Measurements from ENCODE around the gene CD300A.

CD300A gene

DNA sequence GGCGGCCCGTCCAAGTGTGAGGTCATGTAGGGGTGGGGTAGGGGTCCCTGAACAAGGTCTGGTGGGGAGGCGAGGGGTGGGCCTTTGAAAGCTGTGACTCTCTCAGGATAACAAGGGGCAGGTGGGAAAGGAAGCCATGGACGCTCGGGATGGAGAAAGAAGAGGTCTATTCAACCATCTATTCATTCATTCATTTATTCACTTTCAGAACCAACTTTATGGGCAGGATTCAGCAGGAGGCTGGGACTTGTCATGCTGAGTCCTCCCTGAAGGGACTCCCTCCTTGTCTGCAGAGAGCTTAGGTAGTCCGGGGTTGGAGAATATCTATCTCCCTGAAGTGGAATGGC, 8.6 kb upstream of the CD300A start:
- intact Hi-C loops (cut with DNase I; ENCODE audit: low total_unique reads), result loop anchor here (1.0 kb wide), 1 partner anchor 78 kb away; no protein-coding TSS in a partner anchor
- Histone ChIP-seq H3K9me3 (no peaks in the 10 kb centered on the region), H3K4me1 (peaks cover 0 to 40% (median 32%) of the 10 kb centered on the region in 4 donors), H3K36me3 (no peaks in the 10 kb centered on the region), H3K27me3 (no peaks in the 10 kb centered on the region), H3K27ac (no peak overlapping the region), H3K4me3 (no peak overlapping the region)
- no peak for DNase-seq
- TF ChIP-seq, protein P1, sequence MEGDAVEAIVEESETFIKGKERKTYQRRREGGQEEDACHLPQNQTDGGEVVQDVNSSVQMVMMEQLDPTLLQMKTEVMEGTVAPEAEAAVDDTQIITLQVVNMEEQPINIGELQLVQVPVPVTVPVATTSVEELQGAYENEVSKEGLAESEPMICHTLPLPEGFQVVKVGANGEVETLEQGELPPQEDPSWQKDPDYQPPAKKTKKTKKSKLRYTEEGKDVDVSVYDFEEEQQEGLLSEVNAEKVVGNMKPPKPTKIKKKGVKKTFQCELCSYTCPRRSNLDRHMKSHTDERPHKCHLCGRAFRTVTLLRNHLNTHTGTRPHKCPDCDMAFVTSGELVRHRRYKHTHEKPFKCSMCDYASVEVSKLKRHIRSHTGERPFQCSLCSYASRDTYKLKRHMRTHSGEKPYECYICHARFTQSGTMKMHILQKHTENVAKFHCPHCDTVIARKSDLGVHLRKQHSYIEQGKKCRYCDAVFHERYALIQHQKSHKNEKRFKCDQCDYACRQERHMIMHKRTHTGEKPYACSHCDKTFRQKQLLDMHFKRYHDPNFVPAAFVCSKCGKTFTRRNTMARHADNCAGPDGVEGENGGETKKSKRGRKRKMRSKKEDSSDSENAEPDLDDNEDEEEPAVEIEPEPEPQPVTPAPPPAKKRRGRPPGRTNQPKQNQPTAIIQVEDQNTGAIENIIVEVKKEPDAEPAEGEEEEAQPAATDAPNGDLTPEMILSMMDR (IDR thresholded peaks at IDR 0.05), result no peak

DNA sequence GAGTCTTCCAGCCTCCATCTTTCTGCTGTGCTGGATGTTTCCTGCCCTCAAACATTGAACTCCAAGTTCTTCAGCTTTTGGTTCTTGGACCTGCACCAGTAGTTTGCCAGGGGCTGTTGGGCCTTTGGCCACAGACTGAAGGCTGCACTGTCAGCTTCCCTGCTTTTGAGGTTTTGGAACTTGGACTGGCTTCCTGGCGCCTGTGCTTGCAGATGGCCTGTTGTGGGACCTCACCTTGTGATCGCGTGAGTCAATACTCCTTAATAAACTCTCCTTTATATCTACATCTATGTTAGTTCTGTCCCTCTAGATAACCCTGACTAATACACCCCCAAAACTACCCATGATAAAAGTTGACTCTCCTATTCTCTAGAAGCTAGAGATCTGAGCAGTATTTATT, 7.6 kb upstream of the CD300A start:
- DNase-seq, result no peak
- no peaks in the 10 kb centered on the region for H3K36me3 ChIP-seq
- no peaks in the 10 kb centered on the region for H3K27me3 ChIP-seq
- peaks cover 0 to 29% (median 21%) of the 10 kb centered on the region in 4 donors for H3K4me1 ChIP-seq
- no peak overlapping the region for H3K27ac ChIP-seq
- no peaks in the 10 kb centered on the region for H3K9me3 ChIP-seq
- intact Hi-C loops (cut with DNase I; ENCODE audit: low total_unique reads), result loop anchor here (1.0 kb wide), 1 partner anchor 80 kb away; no protein-coding TSS in a partner anchor
- no peak overlapping the region for H3K4me3 ChIP-seq
- TF ChIP-seq, protein P1 (IDR thresholded peaks at IDR 0.05), result no peak

DNA sequence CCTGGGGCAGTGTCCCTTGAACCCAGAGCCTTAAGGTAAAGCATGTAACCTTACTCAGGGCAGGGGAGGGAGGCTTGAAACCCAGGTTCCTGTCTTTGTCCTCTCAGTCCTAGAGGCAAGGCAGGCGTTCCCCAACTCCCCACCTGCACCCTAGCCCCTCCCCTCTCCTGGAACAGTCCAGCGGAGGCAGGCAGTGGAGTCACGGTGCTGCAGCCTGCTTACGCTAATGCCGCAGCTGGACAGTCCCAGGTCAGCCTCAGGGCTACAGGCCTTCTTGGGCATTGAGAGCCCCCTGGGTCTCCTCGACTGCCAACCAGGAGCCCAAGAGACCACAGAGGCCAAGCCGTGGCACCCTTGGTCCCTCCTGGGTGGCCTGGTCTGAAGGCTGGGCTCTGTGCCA, 6.8 kb upstream of the CD300A start:
- TF ChIP-seq, protein P1 (IDR thresholded peaks at IDR 0.05), result no peak
- intact Hi-C loops (cut with DNase I; ENCODE audit: low total_unique reads), result no loop called here
- no peak overlapping the region for H3K4me3 ChIP-seq
- H3K27ac ChIP-seq, result no peak overlapping the region
- no peaks in the 10 kb centered on the region for H3K27me3 ChIP-seq
- H3K4me1 ChIP-seq, result peaks cover 0 to 23% (median 17%) of the 10 kb centered on the region in 4 donors
- H3K36me3 ChIP-seq, result no peaks in the 10 kb centered on the region
- no peak for DNase-seq
- no peaks in the 10 kb centered on the region for H3K9me3 ChIP-seq

DNA sequence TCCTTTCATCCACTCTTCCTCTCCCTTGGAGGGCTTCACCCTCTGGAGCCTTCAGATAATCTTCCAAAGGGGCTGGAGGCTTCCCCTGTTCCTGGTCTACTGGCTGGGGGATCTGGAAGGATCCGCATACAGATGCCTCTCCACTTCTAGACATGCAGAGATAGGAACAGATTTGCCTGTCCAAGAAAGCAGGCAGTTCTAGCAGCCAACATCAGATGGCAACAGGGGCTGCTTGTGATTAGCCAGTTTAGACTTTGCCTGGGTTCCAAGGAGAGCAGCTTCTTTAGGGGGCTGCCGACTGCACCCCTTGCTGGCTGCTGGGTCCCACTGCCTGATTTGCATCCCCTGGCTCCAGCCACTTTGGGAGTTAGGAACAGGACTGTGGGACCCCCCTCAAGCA, 6.2 kb upstream of the CD300A start:
- H3K27me3 ChIP-seq, result no peaks in the 10 kb centered on the region
- no peak for DNase-seq
- no peak overlapping the region for H3K27ac ChIP-seq
- TF ChIP-seq, protein P1 (IDR thresholded peaks at IDR 0.05), result no peak
- H3K4me3 ChIP-seq, result no peak overlapping the region
- no peaks in the 10 kb centered on the region for H3K9me3 ChIP-seq
- peaks cover 0 to 16% (median 11%) of the 10 kb centered on the region in 4 donors for H3K4me1 ChIP-seq
- intact Hi-C loops (cut with DNase I; ENCODE audit: low total_unique reads), result no loop called here
- no peaks in the 10 kb centered on the region for H3K36me3 ChIP-seq

DNA sequence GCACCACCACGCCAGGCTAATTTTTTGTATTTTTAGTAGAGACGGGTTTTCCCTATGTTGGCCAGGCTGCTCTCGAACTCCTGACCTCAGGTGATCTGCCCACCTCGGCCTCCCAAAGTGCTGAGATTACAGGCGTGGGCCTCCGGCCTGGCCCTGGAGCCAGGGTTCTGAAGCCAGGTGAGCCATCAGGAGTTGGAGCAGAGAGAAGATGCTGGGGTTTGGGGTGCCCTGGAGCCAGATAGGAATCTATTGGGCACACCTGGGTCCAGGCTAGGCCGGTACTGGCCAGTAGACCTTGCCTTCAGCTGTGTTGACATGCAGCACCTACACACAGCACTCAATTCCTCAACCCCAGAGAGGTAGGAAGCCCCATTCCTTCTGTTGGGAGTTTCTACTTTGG, 5.4 kb upstream of the CD300A start:
- H3K27me3 ChIP-seq, result peaks cover 0 to 2% of the 10 kb centered on the region in 2 donors
- DNase-seq, result no peak
- H3K36me3 ChIP-seq, result no peaks in the 10 kb centered on the region
- intact Hi-C loops (cut with DNase I; ENCODE audit: low total_unique reads), result no loop called here
- H3K27ac ChIP-seq, result no peak overlapping the region
- H3K4me3 ChIP-seq, result no peak overlapping the region
- TF ChIP-seq, protein P1 (IDR thresholded peaks at IDR 0.05), result no peak
- H3K9me3 ChIP-seq, result no peaks in the 10 kb centered on the region
- peaks cover 0 to 15% (median 11%) of the 10 kb centered on the region in 4 donors for H3K4me1 ChIP-seq

DNA sequence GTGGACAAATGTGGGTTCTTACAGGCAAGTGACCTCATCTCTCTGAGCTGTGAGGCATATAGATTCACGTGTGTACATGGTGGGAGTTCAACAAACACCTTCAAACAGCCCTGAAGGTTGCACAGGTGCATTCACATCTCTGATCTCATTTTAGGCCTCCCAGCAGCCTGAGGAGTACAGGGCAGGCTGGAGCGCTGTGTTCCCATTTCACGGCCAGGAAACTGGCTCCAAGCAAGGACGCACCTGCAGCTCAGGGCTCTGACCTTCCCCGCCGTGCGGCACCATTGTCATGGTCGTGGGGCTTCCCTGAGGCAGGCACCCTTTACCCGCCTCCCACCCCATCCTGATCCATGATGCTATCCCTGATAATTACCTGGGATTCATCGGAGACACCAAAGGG, 4.8 kb upstream of the CD300A start:
- intact Hi-C loops (cut with DNase I; ENCODE audit: low total_unique reads), result no loop called here
- Histone ChIP-seq H3K36me3 (no peaks in the 10 kb centered on the region), H3K4me1 (peaks cover 0 to 15% (median 11%) of the 10 kb centered on the region in 4 donors), H3K27ac (no peak overlapping the region), H3K4me3 (no peak overlapping the region), H3K27me3 (peaks cover 0 to 8% of the 10 kb centered on the region in 2 donors), H3K9me3 (no peaks in the 10 kb centered on the region)
- TF ChIP-seq, protein P1 (IDR thresholded peaks at IDR 0.05), result no peak
- no peak for DNase-seq
